Gastrocnemius medialis (tissue), 4 donors: Measurements from ENCODE around the gene PIMREG. TPM values are rescaled to one million over a fixed set of nuclear protein-coding genes. Genes with fewer than 3 reads are reported as not detected.

ENCODE experiments used
- ATAC-seq, 2 donors: fragments of 150-250 bp; one replicate each; pipeline ENCODE4 v1.9.1; 2016
- DNase-seq, 2 donors: peaks; one replicate each; pipeline ENCODE4 v3.0.0-alpha.2; 2019
- H3K27ac ChIP-seq, 4 donors: fragments of 200-600 bp; sonication (generic); 1 replicate in 1 of 4; 2 replicates in 3 of 4; pipeline ENCODE4 v1.5.1; 2016 to 2018; ENCODE audit warnings: mild to moderate bottlenecking in 2 of 4, moderate library complexity in 1 of 4
- H3K27me3 ChIP-seq, 3 donors: fragments of 200-600 bp; sonication (generic) in 2 of 3; 1 replicate in 1 of 3; 2 replicates in 2 of 3; pipeline versions ENCODE4 v1.5.1 to v1.6.0; 2016 to 2019; ENCODE audit warnings: mild to moderate bottlenecking in 1 of 3, moderate library complexity in 1 of 3
- H3K36me3 ChIP-seq, 2 donors: fragments of 200-600 bp; sonication (generic) in 1 of 2; one replicate each; pipeline ENCODE4 v1.5.1; 2017 to 2018
- H3K4me1 ChIP-seq, 2 donors: fragments of 200-600 bp; sonication (generic) in 1 of 2; one replicate each; pipeline ENCODE4 v1.5.1; 2016 to 2017; ENCODE audit warnings: mild to moderate bottlenecking in 2 of 2
- H3K4me3 ChIP-seq, 4 donors: fragments of 200-600 bp; sonication (generic) in 3 of 4; 1 replicate in 1 of 4; 2 replicates in 3 of 4; pipeline ENCODE4 v1.5.1; 2016 to 2019; ENCODE audit warnings: mild to moderate bottlenecking in 2 of 4
- H3K9me3 ChIP-seq, 3 donors: fragments of 200-600 bp; sonication (generic) in 2 of 3; 1 replicate in 1 of 3; 2 replicates in 2 of 3; pipeline ENCODE4 v1.5.1; 2016 to 2019
- POLR2A ChIP-seq, 2 donors: fragments of 450-650 bp; IDR thresholded peaks; one replicate each; pipeline ENCODE4 v1.6.1; 2017; ENCODE audit warnings: antibody characterized with exemption in 2 of 2, mild to moderate bottlenecking in 2 of 2, moderate library complexity in 2 of 2
- in situ Hi-C, 4 donors: fragments of 200-750 bp; cut with MboI; loops; one replicate each; pipeline versions ENCODE4 v1.15.0 to v1.8.0; 2017; ENCODE audit warnings: low sequenced_read_pairs in 4 of 4
- intact Hi-C: fragments of 100-400 bp; cut with DNase I; formaldehyde crosslinking; loops from one replicate; pipeline ENCODE4 v1.15.1; 2023; ENCODE audit warnings: low total_unique reads
- total RNA-seq, 4 donors: library from RNA; depleted of rRNA; stranded (reverse); fragments of >200 nt; gene quantifications; one replicate each; pipeline versions ENCODE4 v1.1.0 to v1.2.3, GENCODE V29; 2016
- TF ChIP-seq, protein P1 (sequence below), 5 experiments: fragments of 450-650 bp in 3 of 5; fragments of 200-600 bp in 2 of 5; sonication (generic) in 2 of 5; IDR thresholded peaks in 4 of 5; conservative IDR thresholded peaks in 1 of 5; 1 replicate in 4 of 5; 2 replicates in 1 of 5; pipeline ENCODE4 v1.5.1; 2016 to 2019; ENCODE audit warnings: antibody characterized with exemption in 5 of 5, mild to moderate bottlenecking in 3 of 5, moderate library complexity in 3 of 5

Gene PIMREG
- total RNA-seq, 4 donors from 2014 or later: 0.51 TPM; not detected in 3

DNA sequence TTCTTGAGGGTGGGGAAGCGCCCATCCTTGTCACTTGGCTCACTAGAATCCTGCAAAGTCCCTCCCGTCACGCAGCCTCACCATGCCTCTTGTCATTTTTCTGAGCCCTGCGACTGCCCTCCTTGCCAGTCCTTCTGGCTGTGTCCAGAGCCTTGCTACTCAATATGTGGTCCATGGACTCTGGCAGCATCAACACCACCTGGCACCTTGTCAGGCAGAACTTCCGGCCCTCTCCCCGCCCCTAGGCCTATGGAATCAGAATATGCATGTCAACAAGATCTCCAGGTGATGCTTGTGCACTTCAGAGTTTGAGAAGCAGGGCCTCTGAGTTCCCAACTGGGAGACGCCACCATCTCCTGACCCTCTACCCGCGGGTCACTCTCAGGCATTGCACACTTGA lies 12.1 kb downstream of the PIMREG start:
- no peaks in the 10 kb centered on the region for H3K36me3 ChIP-seq
- H3K9me3 ChIP-seq: no peaks in the 10 kb centered on the region
- intact Hi-C loops: no loop called here
- DNase-seq: no peak
- no peak for TF ChIP-seq POLR2A (IDR thresholded peaks at IDR 0.05)
- TF ChIP-seq, protein P1, sequence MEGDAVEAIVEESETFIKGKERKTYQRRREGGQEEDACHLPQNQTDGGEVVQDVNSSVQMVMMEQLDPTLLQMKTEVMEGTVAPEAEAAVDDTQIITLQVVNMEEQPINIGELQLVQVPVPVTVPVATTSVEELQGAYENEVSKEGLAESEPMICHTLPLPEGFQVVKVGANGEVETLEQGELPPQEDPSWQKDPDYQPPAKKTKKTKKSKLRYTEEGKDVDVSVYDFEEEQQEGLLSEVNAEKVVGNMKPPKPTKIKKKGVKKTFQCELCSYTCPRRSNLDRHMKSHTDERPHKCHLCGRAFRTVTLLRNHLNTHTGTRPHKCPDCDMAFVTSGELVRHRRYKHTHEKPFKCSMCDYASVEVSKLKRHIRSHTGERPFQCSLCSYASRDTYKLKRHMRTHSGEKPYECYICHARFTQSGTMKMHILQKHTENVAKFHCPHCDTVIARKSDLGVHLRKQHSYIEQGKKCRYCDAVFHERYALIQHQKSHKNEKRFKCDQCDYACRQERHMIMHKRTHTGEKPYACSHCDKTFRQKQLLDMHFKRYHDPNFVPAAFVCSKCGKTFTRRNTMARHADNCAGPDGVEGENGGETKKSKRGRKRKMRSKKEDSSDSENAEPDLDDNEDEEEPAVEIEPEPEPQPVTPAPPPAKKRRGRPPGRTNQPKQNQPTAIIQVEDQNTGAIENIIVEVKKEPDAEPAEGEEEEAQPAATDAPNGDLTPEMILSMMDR (IDR thresholded peaks at IDR 0.05 in 4 of 5, conservative IDR thresholded peaks at IDR 0.05 in 1 of 5): no peak
- no peak overlapping the region for H3K4me3 ChIP-seq
- H3K27ac ChIP-seq: no peak overlapping the region
- H3K4me1 ChIP-seq: peaks cover 4 to 13% of the 10 kb centered on the region in 2 donors
- no peak for ATAC-seq
- H3K27me3 ChIP-seq: peaks cover 6 to 14% (median 12%) of the 10 kb centered on the region in 3 donors
- in situ Hi-C loops: loop anchor here in 1 of 4 donors (25.0 kb wide), 1 partner anchor 131 kb away; no protein-coding TSS in a partner anchor

DNA sequence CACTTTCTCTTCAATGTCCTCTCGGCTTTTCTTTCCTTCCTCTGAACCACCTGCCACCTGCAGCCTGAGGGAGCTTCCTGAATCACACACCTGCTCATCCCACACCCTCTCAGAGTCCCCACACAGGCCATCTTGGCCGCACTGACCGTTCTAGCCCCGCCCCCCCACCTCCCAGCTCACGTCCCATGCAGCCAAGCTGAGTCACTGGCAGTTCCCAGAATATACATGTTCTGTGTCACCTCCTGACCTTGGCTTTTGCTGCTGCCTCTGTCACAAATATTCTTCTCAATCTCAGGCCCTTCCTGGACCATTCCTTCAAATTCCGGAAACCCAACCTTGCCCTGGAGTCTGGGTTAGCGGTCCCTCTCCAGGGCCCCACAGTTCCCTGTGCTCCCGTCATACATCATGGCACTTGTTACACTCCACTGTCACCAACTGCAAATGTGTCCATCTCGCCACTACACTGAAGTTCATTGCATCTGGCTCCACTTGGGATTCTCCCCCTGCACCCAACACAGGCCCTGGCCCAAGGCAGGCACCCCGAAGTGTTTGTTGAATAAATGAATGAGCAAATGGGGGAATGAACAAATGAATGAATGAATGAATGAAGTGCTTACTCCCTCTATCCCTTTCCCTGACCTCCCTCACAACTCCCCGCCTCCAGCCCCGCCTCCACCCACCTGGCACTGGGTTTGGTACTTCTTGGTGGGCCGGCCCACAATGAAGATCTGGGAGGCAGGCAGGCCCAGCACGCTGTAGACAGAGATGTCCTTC lies 12.8 kb downstream of the PIMREG start:
- in situ Hi-C loops (loop anchor here in 1 of 4 donors (25.0 kb wide), 1 partner anchor 130 kb away; no protein-coding TSS in a partner anchor), intact Hi-C loops (no loop called here)
- DNase-seq (peak; percentile 32 to 63), ATAC-seq (peak; percentile 80 to 87)
- no peaks in the 10 kb centered on the region for H3K36me3 ChIP-seq
- H3K27me3 ChIP-seq: peaks cover 6 to 14% (median 12%) of the 10 kb centered on the region in 3 donors
- no peak overlapping the region for H3K4me3 ChIP-seq
- no peaks in the 10 kb centered on the region for H3K9me3 ChIP-seq
- H3K4me1 ChIP-seq: peaks cover 4 to 13% of the 10 kb centered on the region in 2 donors
- H3K27ac ChIP-seq: peak overlapping the region in 1 of 4 donors; percentile 63
- no peak for TF ChIP-seq POLR2A (IDR thresholded peaks at IDR 0.05)
- TF ChIP-seq, protein P1 (IDR thresholded peaks at IDR 0.05 in 4 of 5, conservative IDR thresholded peaks at IDR 0.05 in 1 of 5): no peak

DNA sequence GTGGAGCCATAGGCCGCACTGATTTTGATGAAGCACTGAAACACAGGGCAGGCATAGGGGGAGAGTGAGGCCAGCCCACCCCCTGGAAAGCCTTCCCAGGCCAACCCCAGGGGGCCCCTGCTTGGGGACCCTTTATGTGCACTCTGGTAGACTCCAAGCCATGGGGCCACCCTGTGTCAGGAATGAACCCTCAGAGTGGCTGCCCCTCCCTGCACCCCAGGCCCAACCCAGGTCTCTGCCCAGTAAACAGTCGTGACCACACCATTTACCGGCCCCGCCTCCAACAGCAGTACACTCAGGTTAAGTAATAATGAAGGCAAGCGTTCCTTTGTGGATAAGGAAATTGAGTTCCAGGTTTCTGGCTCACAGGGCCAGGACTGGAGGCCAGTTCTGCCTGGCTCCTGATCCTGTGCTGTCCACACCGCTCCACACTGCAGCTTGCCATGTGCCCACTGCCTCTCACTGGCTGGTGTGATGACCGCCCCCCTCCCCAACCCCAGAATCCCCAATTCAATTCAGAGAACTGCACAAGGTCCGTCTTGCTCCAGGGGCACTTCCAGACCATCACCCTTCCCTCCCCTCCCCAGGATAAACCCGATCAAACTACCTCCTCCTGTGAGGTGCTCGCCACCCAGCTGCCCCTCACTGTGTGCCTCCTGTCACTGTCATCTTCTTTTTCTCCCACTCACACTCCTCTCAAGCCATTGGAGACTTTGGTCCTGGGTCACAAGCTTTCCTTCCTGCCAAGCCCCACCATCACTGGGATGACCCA lies 13.6 kb downstream of the PIMREG start:
- TF ChIP-seq, protein P1 (IDR thresholded peaks at IDR 0.05 in 4 of 5, conservative IDR thresholded peaks at IDR 0.05 in 1 of 5): no peak
- TF ChIP-seq POLR2A (IDR thresholded peaks at IDR 0.05): no peak
- peak overlapping the region in 1 of 4 donors; percentile 63 for H3K27ac ChIP-seq
- H3K27me3 ChIP-seq: peaks cover 6 to 14% (median 12%) of the 10 kb centered on the region in 3 donors
- H3K9me3 ChIP-seq: no peaks in the 10 kb centered on the region
- no peak overlapping the region for H3K4me3 ChIP-seq
- in situ Hi-C loops (loop anchor here in 1 of 4 donors (25.0 kb wide), 1 partner anchor 129 kb away; no protein-coding TSS in a partner anchor), intact Hi-C loops (no loop called here)
- ATAC-seq (no peak), DNase-seq (no peak)
- peaks cover 4 to 13% of the 10 kb centered on the region in 2 donors for H3K4me1 ChIP-seq
- no peaks in the 10 kb centered on the region for H3K36me3 ChIP-seq

DNA sequence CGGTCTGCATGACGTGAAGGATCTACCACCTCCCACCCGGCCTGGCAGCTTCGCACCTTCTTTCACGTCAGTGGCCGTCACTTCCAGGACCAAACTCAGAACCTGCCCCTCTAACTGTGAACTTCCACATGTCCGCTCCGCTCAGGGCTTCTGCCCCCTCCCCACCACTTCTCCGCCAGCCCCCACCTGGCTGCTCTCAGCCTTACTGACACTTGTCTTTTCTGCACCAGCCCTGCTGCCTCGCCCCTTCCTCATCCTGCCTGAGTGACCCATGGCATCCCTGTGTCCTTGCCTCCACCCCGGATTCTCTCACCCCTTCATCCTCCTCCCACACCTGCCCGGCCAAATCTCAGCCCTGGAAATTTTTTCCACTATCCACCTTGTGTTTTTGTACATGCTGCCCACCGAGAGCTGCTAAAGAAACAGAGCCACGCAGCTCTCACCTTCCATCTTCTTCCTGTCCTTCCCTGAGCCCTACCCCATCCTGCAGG lies 14.2 kb downstream of the PIMREG start:
- peaks cover 4 to 13% of the 10 kb centered on the region in 2 donors for H3K4me1 ChIP-seq
- H3K9me3 ChIP-seq: no peaks in the 10 kb centered on the region
- no peak overlapping the region for H3K4me3 ChIP-seq
- intact Hi-C loops (no loop called here), in situ Hi-C loops (loop anchor here in 1 of 4 donors (25.0 kb wide), 1 partner anchor 129 kb away; no protein-coding TSS in a partner anchor)
- peaks cover 6 to 14% (median 12%) of the 10 kb centered on the region in 3 donors for H3K27me3 ChIP-seq
- no peak overlapping the region for H3K27ac ChIP-seq
- ATAC-seq (no peak), DNase-seq (no peak)
- H3K36me3 ChIP-seq: no peaks in the 10 kb centered on the region
- TF ChIP-seq, protein P1 (IDR thresholded peaks at IDR 0.05 in 4 of 5, conservative IDR thresholded peaks at IDR 0.05 in 1 of 5): no peak
- TF ChIP-seq POLR2A (IDR thresholded peaks at IDR 0.05): no peak
